ENCODE results near the gene HBA1. TPM values are rescaled to one million over a fixed set of nuclear protein-coding genes. Genes with fewer than 3 reads are reported as not detected.
"Not testable (repeated sequence)": the region's sequence is repeated elsewhere in the genome, so short reads cannot be mapped to it uniquely, and the experiment has no call there.

The HBA1 gene
- total RNA-seq, 1 donor = not detected

DNA sequence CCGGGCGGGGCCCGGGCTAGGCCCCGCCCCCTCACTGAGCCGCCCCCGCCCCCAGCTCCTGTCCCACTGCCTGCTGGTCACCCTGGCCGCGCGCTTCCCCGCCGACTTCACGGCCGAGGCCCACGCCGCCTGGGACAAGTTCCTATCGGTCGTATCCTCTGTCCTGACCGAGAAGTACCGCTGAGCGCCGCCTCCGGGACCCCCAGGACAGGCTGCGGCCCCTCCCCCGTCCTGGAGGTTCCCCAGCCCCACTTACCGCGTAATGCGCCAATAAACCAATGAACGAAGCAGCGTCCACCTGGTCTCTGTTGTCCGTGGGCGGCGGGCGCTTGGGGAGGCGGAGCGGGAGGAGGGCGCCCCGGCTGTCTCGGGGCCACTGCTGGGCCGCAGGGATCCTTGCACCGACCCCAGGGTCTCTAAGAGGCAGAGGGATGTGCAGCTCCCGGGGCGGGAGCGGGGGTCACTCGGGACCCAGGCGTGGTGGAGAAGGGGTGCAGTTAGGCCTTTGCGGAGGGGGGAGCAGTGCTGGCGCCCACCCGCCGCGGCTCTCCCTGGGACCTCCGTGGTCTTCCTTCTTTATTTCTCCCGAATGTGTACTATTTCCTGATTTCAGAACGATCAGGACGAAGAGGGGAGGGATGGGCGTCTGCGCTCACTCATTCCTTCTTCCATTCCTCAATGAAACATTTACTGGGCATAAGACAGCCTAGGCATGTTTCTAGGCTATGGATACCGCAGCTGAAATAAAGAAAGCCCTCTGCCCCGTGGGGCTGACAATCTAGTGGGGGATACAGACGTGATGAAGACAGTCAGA, 22.1 kb upstream of the HBA1 start:
- Histone ChIP-seq H4K20me1 (ENCODE audit: insufficient read depth, low read length) (no peaks in the 10 kb centered on the region), H3K4me2 (ENCODE audit: insufficient read depth, low read length) (peak overlapping the region; percentile 64), H3K9me3 (ENCODE audit: low read depth, low read length) (no peaks in the 10 kb centered on the region), H3K27ac (ENCODE audit: low read depth, low read length) (no peak overlapping the region), H3K36me3 (ENCODE audit: insufficient read depth, low read length) (no peaks in the 10 kb centered on the region), H2AFZ (ENCODE audit: low read length) (no peak overlapping the region), H3K27me3 (ENCODE audit: insufficient read depth, low read length) (peaks cover 29% of the 10 kb centered on the region), H3K4me1 (ENCODE audit: insufficient read depth, low read length) (peaks cover 5% of the 10 kb centered on the region), H3K79me2 (ENCODE audit: insufficient read depth, low read length) (no peaks in the 10 kb centered on the region), H3K4me3 (ENCODE audit: insufficient read depth, low read length) (peak overlapping the region; percentile 55)
- peak; percentile 85 for DNase-seq (ENCODE audit: insufficient read length, low spot score, missing footprints)
- TF ChIP-seq, protein P1, sequence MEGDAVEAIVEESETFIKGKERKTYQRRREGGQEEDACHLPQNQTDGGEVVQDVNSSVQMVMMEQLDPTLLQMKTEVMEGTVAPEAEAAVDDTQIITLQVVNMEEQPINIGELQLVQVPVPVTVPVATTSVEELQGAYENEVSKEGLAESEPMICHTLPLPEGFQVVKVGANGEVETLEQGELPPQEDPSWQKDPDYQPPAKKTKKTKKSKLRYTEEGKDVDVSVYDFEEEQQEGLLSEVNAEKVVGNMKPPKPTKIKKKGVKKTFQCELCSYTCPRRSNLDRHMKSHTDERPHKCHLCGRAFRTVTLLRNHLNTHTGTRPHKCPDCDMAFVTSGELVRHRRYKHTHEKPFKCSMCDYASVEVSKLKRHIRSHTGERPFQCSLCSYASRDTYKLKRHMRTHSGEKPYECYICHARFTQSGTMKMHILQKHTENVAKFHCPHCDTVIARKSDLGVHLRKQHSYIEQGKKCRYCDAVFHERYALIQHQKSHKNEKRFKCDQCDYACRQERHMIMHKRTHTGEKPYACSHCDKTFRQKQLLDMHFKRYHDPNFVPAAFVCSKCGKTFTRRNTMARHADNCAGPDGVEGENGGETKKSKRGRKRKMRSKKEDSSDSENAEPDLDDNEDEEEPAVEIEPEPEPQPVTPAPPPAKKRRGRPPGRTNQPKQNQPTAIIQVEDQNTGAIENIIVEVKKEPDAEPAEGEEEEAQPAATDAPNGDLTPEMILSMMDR (IDR thresholded peaks at IDR 0.05; ENCODE audit: extremely low read depth, low read depth, low read length) = no peak

DNA sequence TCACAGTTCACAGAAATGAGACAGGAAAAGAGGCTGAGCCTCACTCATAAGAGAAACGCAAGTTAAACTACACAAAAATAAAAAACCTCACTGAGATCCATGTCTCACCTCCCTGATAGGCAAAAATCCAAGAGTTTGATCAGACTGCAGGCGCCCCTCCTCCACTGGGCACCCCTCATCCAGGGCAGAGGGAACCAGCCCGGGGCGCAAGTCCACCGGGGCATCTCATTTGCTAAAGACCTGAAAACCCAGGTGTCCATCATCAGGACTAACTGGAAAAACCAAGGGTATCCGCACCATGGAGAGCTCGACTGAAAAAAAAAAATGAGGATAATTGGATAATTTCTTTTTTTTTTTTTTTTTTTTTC, 21.5 kb upstream of the HBA1 start:
- Histone ChIP-seq H2AFZ (ENCODE audit: low read length) (no peak overlapping the region), H4K20me1 (ENCODE audit: insufficient read depth, low read length) (no peaks in the 10 kb centered on the region), H3K4me1 (ENCODE audit: insufficient read depth, low read length) (peaks cover 5% of the 10 kb centered on the region), H3K4me2 (ENCODE audit: insufficient read depth, low read length) (peak overlapping the region; percentile 64), H3K36me3 (ENCODE audit: insufficient read depth, low read length) (no peaks in the 10 kb centered on the region), H3K4me3 (ENCODE audit: insufficient read depth, low read length) (no peak overlapping the region), H3K27ac (ENCODE audit: low read depth, low read length) (no peak overlapping the region), H3K9me3 (ENCODE audit: low read depth, low read length) (no peaks in the 10 kb centered on the region), H3K79me2 (ENCODE audit: insufficient read depth, low read length) (no peaks in the 10 kb centered on the region), H3K27me3 (ENCODE audit: insufficient read depth, low read length) (peaks cover 31% of the 10 kb centered on the region)
- TF ChIP-seq, protein P1 (IDR thresholded peaks at IDR 0.05; ENCODE audit: extremely low read depth, low read depth, low read length) = no peak
- DNase-seq (ENCODE audit: insufficient read length, low spot score, missing footprints) = no peak

DNA sequence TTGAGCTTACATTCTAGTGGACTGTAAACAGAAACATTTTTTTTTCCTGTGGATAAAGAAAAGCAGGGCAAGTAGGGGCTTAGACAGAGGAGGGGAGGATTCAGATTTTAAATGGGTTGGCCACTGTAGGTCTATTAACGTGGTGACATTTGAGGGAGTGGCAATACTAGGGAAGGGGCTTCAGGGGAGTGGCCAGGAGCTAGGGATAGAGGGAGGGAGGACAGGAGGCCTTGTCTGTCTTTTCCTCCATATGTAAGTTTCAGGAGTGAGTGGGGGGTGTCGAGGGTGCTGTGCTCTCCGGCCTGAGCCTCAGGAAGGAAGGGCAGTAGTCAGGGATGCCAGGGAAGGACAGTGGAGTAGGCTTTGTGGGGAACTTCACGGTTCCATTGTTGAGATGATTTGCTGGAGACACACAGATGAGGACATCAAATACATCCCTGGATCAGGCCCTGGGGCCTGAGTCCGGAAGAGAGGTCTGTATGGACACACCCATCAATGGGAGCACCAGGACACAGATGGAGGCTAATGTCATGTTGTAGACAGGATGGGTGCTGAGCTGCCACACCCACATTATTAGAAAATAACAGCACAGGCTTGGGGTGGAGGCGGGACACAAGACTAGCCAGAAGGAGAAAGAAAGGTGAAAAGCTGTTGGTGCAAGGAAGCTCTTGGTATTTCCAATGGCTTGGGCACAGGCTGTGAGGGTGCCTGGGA, 17.2 kb upstream of the HBA1 start:
- Histone ChIP-seq H3K4me1 (ENCODE audit: insufficient read depth, low read length) (peaks cover 5% of the 10 kb centered on the region), H3K4me3 (ENCODE audit: insufficient read depth, low read length) (no peak overlapping the region), H3K4me2 (ENCODE audit: insufficient read depth, low read length) (no peak overlapping the region), H3K79me2 (ENCODE audit: insufficient read depth, low read length) (no peaks in the 10 kb centered on the region), H3K9me3 (ENCODE audit: low read depth, low read length) (no peaks in the 10 kb centered on the region), H4K20me1 (ENCODE audit: insufficient read depth, low read length) (no peaks in the 10 kb centered on the region), H3K27me3 (ENCODE audit: insufficient read depth, low read length) (peaks cover 30% of the 10 kb centered on the region), H2AFZ (ENCODE audit: low read length) (no peak overlapping the region), H3K36me3 (ENCODE audit: insufficient read depth, low read length) (no peaks in the 10 kb centered on the region), H3K27ac (ENCODE audit: low read depth, low read length) (no peak overlapping the region)
- DNase-seq (ENCODE audit: insufficient read length, low spot score, missing footprints) = peak; percentile 76
- TF ChIP-seq, protein P1 (IDR thresholded peaks at IDR 0.05; ENCODE audit: extremely low read depth, low read depth, low read length) = no peak

DNA sequence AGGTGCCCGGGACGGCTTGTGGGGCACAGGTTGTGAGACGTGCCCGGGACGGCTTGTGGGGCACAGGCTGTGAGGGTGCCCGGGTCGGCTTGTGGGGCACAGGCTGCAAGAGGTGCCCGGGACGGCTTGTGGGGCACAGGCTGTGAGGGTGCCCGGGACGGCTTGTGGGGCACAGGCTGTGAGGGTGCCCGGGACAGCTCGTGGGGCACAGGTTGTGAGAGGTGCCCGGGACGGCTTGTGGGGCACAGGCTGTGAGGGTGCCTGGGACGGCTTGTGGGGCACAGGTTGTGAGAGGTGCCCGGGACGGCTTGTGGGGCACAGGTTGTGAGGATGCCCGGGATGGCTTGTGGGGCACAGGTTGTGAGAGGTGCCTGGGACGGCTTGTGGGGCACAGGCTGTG, 16.2 kb upstream of the HBA1 start:
- H4K20me1 ChIP-seq (ENCODE audit: insufficient read depth, low read length); H3K4me2 ChIP-seq (ENCODE audit: insufficient read depth, low read length); H3K4me1 ChIP-seq (ENCODE audit: insufficient read depth, low read length); H3K9me3 ChIP-seq (ENCODE audit: low read depth, low read length); H3K4me3 ChIP-seq (ENCODE audit: insufficient read depth, low read length); H2AFZ ChIP-seq (ENCODE audit: low read length); H3K79me2 ChIP-seq (ENCODE audit: insufficient read depth, low read length); DNase-seq (ENCODE audit: insufficient read length, low spot score, missing footprints); H3K36me3 ChIP-seq (ENCODE audit: insufficient read depth, low read length); H3K27ac ChIP-seq (ENCODE audit: low read depth, low read length): not testable (repeated sequence)
- peaks cover 25% of the 10 kb centered on the region for H3K27me3 ChIP-seq (ENCODE audit: insufficient read depth, low read length)
